Fibroblast of lung (primary cell): ENCODE measurements around the gene TLN1. TPM values are rescaled to one million over a fixed set of nuclear protein-coding genes. Genes with fewer than 3 reads are reported as not detected.

Experiments used
- DNase-seq, 2 donors: peaks; one replicate each; pipeline versions ENCODE4 v3.0.0 to v3.0.0-alpha.2; 2010; ENCODE audit warnings: low read depth in 2 of 2
- H2AFZ ChIP-seq: 2 replicates; pipeline ENCODE4 v1.5.1; 2012; ENCODE audit warnings: low read length, control low read depth, inconsistent platforms
- H3K27ac ChIP-seq: 2 replicates; pipeline ENCODE4 v1.5.1; 2011; ENCODE audit warnings: low read length, control low read depth; ENCODE audit not compliant: insufficient read depth
- H3K27me3 ChIP-seq: 2 replicates; pipeline ENCODE4 v1.5.1; 2011; ENCODE audit warnings: mild to moderate bottlenecking, low read length; ENCODE audit not compliant: control insufficient read depth, insufficient read depth
- H3K36me3 ChIP-seq: 2 replicates; pipeline ENCODE4 v1.5.1; 2011; ENCODE audit warnings: low read length; ENCODE audit not compliant: control insufficient read depth, insufficient read depth
- H3K4me1 ChIP-seq: 2 replicates; pipeline ENCODE4 v1.5.1; 2011; ENCODE audit warnings: low read length; ENCODE audit not compliant: control insufficient read depth, insufficient read depth; ENCODE audit errors: extremely low read depth
- H3K4me2 ChIP-seq: 2 replicates; pipeline ENCODE4 v1.5.1; 2011; ENCODE audit warnings: low read length, control low read depth; ENCODE audit not compliant: insufficient read depth; ENCODE audit errors: extremely low read depth
- H3K4me3 ChIP-seq, 4 experiments: fragments of 200-600 bp in 1 of 4; sonication (generic) in 1 of 4; replicated peaks in 1 of 4; 2 replicates each; pipeline ENCODE4 v1.5.1; 2011 to 2016; ENCODE audit warnings: low read length in 4 of 4, low read depth in 3 of 4, mild to moderate bottlenecking in 3 of 4, control low read depth in 2 of 4, inconsistent platforms in 1 of 4, mixed read lengths in 1 of 4; ENCODE audit not compliant: insufficient read depth in 1 of 4; ENCODE audit errors: control extremely low read depth in 1 of 4
- H3K79me2 ChIP-seq: 2 replicates; pipeline ENCODE4 v1.5.1; 2012; ENCODE audit warnings: mild to moderate bottlenecking, low read length, inconsistent platforms; ENCODE audit not compliant: control insufficient read depth, insufficient read depth
- H3K9ac ChIP-seq: 2 replicates; pipeline ENCODE4 v1.5.1; 2011; ENCODE audit warnings: mild to moderate bottlenecking, low read length, control low read depth; ENCODE audit not compliant: insufficient read depth
- H3K9me3 ChIP-seq: 2 replicates; pipeline ENCODE4 v1.5.1; 2012; ENCODE audit warnings: low read depth, low read length; ENCODE audit not compliant: control insufficient read depth, insufficient read depth
- H4K20me1 ChIP-seq: 2 replicates; pipeline ENCODE4 v1.5.1; 2011; ENCODE audit warnings: low read length; ENCODE audit not compliant: control insufficient read depth, insufficient read depth; ENCODE audit errors: extremely low read depth
- CTCF ChIP-seq, 2 donors: IDR thresholded peaks in 1 of 2; conservative IDR thresholded peaks in 1 of 2; 1 replicate in 1 of 2; 2 replicates in 1 of 2; pipeline ENCODE4 v1.5.1; 2011 to 2012; ENCODE audit warnings: low read length in 2 of 2, control low read depth in 1 of 2, inconsistent platforms in 1 of 2, low read depth in 1 of 2, mild to moderate bottlenecking in 1 of 2
- EZH2 ChIP-seq: IDR thresholded peaks from 2 replicates; pipeline ENCODE4 v1.5.1; 2012; ENCODE audit warnings: low read length, control low read depth, mild to moderate bottlenecking; ENCODE audit errors: missing control alignments
- polyA plus RNA-seq, 2 donors: library from polyadenylated mRNA; depleted of rRNA in 1 of 2; stranded (reverse) in 1 of 2; unstranded in 1 of 2; fragments of >200 nt; gene quantifications; 2 replicates each; pipeline ENCODE4 v1.2.1, GENCODE V29; 2011 to 2012; ENCODE audit warnings: missing spikeins in 1 of 2
- total RNA-seq: library from RNA; depleted of rRNA; stranded (reverse); fragments of >200 nt; gene quantifications from 2 replicates; pipeline ENCODE4 v1.2.1, GENCODE V29; 2014

TLN1 gene
- total and polyA plus RNA-seq, 2 donors (not counting 1 experiment from before 2014, with no cell fraction given): 214 to 405 TPM

DNA sequence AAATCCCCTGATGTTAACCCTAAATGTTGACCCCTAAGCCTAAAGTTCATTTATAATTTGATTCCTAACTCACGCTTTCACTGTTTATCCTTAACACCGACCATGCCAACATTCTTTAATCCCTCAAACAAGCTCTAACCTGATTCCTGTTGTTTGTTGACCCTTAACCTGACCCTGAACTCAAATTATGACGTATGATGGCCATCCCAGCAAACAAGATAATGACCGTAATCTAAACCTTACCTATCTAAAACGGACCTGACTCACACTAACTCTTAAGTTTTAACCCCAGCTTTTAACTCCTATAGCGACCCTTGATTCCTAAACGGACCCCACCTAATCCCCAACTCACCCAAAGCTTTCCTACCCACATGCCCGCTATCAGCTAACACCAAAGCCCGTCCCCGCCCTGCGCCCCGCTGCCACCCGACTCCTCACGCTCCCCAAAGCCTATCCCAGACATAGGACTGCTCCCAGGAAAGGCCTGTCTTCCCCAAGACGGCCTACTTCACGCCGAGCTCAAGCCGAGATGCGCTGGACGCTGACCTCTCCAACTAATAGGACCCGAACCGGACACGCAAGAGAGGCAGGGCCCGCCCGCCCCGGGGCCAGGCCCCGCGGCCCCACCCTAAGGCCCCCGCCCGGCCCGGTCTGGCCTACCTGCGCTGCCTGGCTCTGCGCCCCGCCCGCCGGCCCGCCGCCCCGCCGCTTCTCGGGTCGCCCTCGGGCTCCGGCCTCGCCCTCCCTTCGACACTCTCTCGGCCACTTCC, 395 bp downstream of the TLN1 start:
- Histone ChIP-seq H3K27me3 (no peaks in the 10 kb centered on the region), H3K9ac (peak overlapping the region; percentile 97), H3K4me3 (peak overlapping the region; percentile 87 to 99 (median 96)), H3K27ac (peak overlapping the region; percentile 94), H4K20me1 (no peaks in the 10 kb centered on the region), H3K4me2 (peak overlapping the region; percentile 100), H3K9me3 (no peaks in the 10 kb centered on the region), H3K4me1 (peaks cover 19% of the 10 kb centered on the region), H2AFZ (no peak overlapping the region), H3K36me3 (peaks cover 14% of the 10 kb centered on the region), H3K79me2 (peaks cover 69% of the 10 kb centered on the region)
- peak in 1 of 2 donors; percentile 43 for DNase-seq
- TF ChIP-seq CTCF (conservative IDR thresholded peaks at IDR 0.05 in 1 of 2, IDR thresholded peaks at IDR 0.05 in 1 of 2; ENCODE audit: low read depth in 1 of 2, low read length in 2 of 2) (no peak), EZH2 (no peak)

- no peak for TF ChIP-seq CTCF (conservative IDR thresholded peaks at IDR 0.05 in 1 of 2, IDR thresholded peaks at IDR 0.05 in 1 of 2; ENCODE audit: low read depth in 1 of 2, low read length in 2 of 2)
- TF ChIP-seq EZH2: no peak
- Histone ChIP-seq H4K20me1 (no peaks in the 10 kb centered on the region), H3K27me3 (no peaks in the 10 kb centered on the region), H3K9me3 (no peaks in the 10 kb centered on the region), H2AFZ (no peak overlapping the region), H3K9ac (peak overlapping the region; percentile 97), H3K79me2 (peaks cover 78% of the 10 kb centered on the region), H3K36me3 (peaks cover 7% of the 10 kb centered on the region), H3K4me1 (peaks cover 23% of the 10 kb centered on the region), H3K4me3 (peak overlapping the region; percentile 87 to 99 (median 96)), H3K4me2 (peak overlapping the region; percentile 100), H3K27ac (peak overlapping the region; percentile 94)
- no peak for DNase-seq
These were observed 1.5 kb downstream of the TLN1 start for GRCh38 chr9:35730486-35730854.

DNA sequence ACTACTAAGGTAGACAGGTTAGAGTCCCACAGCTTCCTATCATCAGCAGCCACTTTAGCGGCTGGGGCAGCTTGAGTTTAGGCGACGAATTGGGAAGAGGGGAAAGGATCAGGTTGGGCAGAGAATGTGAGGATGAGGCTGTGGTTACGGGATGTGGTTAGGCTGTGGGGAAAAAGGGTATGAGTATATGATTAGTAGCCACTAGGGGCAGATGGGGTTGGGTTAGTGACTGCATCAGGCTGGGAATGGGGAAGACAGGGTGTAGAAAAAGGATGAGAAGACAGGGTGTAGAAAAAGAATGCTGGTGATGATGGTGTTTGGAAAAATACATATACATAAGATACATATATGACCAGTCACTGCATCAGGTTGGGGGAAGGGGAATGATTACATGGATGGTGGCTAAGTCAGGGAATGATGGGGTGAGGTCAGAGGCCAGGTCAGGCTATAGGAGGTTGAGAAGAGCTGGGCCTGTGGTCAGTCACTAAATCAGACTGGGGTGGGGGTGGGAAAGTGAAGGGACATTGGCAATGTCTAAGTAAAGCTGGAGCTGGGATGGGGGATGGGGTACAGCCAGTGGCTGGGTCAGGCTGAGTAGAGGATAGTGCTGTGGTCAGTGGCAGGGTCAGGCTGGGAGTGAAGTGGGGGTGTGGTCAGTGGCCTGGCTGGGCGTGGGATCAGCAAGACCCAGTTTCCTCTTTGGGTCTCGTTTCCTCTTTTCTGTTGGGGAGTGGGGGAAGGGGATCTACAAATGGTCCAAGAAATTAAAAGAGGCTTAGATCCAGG, 2.1 kb downstream of the TLN1 start:
- Histone ChIP-seq H3K36me3 (peaks cover 9% of the 10 kb centered on the region), H3K27me3 (no peaks in the 10 kb centered on the region), H4K20me1 (no peaks in the 10 kb centered on the region), H3K9me3 (no peaks in the 10 kb centered on the region), H2AFZ (no peak overlapping the region), H3K79me2 (peaks cover 82% of the 10 kb centered on the region), H3K27ac (peak overlapping the region; percentile 94), H3K4me2 (peak overlapping the region; percentile 100), H3K4me3 (peak overlapping the region; percentile 87 to 99 (median 96)), H3K4me1 (peaks cover 23% of the 10 kb centered on the region), H3K9ac (peak overlapping the region; percentile 97)
- TF ChIP-seq EZH2: no peak
- peak; percentile 70 to 74 for TF ChIP-seq CTCF (conservative IDR thresholded peaks at IDR 0.05 in 1 of 2, IDR thresholded peaks at IDR 0.05 in 1 of 2; ENCODE audit: low read depth in 1 of 2, low read length in 2 of 2)
- peak; percentile 82 to 87 for DNase-seq
